WTC11 (cell line): ENCODE data around the gene PTPRH.

Source experiments
- AFF4 ChIP-seq: sonication (generic); formaldehyde crosslinking; IDR thresholded peaks from 2 replicates; pipeline ENCODE4 v1.8.1; 2023; ENCODE audit warnings: mild to moderate bottlenecking, missing genetic modification reagents, borderline replicate concordance
- CBFB ChIP-seq: sonication (generic); formaldehyde crosslinking; IDR thresholded peaks from 2 replicates; pipeline ENCODE4 v1.8.1; 2022; ENCODE audit warnings: mild to moderate bottlenecking, low read depth, missing genetic modification reagents
- ZNF416 ChIP-seq: fragments of 250-450 bp; sonication (Bioruptor Pico); IDR thresholded peaks from 2 replicates; pipeline ENCODE4 v1.9.0; 2021; ENCODE audit warnings: mild to moderate bottlenecking, inconsistent platforms
- TF ChIP-seq, protein P1 (sequence below): sonication (generic); formaldehyde crosslinking; IDR thresholded peaks from 2 replicates; pipeline ENCODE4 v1.8.0; 2022; ENCODE audit warnings: mild to moderate bottlenecking, missing genetic modification reagents
- TF ChIP-seq, protein P2 (sequence below): fragments of 200-600 bp; IDR thresholded peaks from 2 replicates; pipeline ENCODE4 v1.8.0; 2022; ENCODE audit warnings: antibody characterized with exemption

DNA sequence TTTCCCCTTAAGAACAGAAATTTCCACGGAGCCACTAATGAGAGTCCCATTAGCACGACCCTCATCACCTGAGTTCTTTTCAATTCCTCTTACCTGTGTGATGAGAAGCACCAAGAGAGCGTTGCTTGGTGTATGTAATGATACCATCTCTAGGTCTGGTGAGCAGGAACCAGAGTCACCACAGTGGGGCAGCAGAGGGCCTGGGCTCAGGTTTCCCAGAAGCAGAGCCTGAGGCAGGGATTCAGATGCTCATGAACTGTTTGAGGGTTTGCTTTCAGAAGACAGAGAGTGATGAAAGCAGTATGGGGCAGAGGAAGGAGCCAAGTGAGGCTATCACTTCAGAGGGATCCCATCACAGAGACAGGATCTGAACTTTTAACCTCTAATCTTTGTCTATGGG, 3.1 kb upstream of the PTPRH start:
- TF ChIP-seq, protein P1, sequence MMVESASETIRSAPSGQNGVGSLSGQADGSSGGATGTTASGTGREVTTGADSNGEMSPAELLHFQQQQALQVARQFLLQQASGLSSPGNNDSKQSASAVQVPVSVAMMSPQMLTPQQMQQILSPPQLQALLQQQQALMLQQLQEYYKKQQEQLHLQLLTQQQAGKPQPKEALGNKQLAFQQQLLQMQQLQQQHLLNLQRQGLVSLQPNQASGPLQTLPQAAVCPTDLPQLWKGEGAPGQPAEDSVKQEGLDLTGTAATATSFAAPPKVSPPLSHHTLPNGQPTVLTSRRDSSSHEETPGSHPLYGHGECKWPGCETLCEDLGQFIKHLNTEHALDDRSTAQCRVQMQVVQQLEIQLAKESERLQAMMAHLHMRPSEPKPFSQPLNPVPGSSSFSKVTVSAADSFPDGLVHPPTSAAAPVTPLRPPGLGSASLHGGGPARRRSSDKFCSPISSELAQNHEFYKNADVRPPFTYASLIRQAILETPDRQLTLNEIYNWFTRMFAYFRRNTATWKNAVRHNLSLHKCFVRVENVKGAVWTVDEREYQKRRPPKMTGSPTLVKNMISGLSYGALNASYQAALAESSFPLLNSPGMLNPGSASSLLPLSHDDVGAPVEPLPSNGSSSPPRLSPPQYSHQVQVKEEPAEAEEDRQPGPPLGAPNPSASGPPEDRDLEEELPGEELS (CRISPR knock-in tag): no peak
- no peak for TF ChIP-seq CBFB (CRISPR knock-in tag)
- TF ChIP-seq, protein P2, sequence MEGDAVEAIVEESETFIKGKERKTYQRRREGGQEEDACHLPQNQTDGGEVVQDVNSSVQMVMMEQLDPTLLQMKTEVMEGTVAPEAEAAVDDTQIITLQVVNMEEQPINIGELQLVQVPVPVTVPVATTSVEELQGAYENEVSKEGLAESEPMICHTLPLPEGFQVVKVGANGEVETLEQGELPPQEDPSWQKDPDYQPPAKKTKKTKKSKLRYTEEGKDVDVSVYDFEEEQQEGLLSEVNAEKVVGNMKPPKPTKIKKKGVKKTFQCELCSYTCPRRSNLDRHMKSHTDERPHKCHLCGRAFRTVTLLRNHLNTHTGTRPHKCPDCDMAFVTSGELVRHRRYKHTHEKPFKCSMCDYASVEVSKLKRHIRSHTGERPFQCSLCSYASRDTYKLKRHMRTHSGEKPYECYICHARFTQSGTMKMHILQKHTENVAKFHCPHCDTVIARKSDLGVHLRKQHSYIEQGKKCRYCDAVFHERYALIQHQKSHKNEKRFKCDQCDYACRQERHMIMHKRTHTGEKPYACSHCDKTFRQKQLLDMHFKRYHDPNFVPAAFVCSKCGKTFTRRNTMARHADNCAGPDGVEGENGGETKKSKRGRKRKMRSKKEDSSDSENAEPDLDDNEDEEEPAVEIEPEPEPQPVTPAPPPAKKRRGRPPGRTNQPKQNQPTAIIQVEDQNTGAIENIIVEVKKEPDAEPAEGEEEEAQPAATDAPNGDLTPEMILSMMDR: no peak
- TF ChIP-seq AFF4 (CRISPR knock-in tag): no peak
- no peak for TF ChIP-seq ZNF416 (CRISPR knock-in tag)
